HEK293 (cell line): Measurements from ENCODE around the gene SEMA3A.

Experiments
- CTCF ChIA-PET: fragments of 350-600 bp; formaldehyde crosslinking; extraction: SDS; loops from one replicate; lab custom pipeline; 2021; ENCODE audit warnings: antibody characterized with exemption; lab: Yijun Ruan, JAX
- POLR2A ChIA-PET: fragments of 300-600 bp; formaldehyde crosslinking; extraction: SDS; loops from one replicate; lab custom pipeline; 2020; ENCODE audit warnings: antibody characterized with exemption, inconsistent platforms; lab: Yijun Ruan, JAX
- H3K27ac ChIP-seq: fragments of 200-500 bp; sonication (Bioruptor generic); 2 replicates; pipeline ENCODE4 v1.5.1; 2014; ENCODE audit warnings: low read depth, low read length, control low read depth, inconsistent platforms; ENCODE audit errors: extremely low read depth
- H3K36me3 ChIP-seq, 2 experiments: fragments of 200-500 bp in 1 of 2; sonication (Bioruptor generic) in 1 of 2; 1 replicate in 1 of 2; 2 replicates in 1 of 2; pipeline ENCODE4 v1.5.1; 2014 to 2017; ENCODE audit warnings: inconsistent platforms in 2 of 2, low read length in 2 of 2; ENCODE audit not compliant: control insufficient read depth in 2 of 2, insufficient read depth in 1 of 2
- H3K4me1 ChIP-seq: fragments of 200-500 bp; sonication (Bioruptor generic); 2 replicates; pipeline ENCODE4 v1.5.1; 2014; ENCODE audit warnings: mild to moderate bottlenecking, low read length, inconsistent platforms; ENCODE audit not compliant: control insufficient read depth, insufficient read depth
- H3K4me3 ChIP-seq: 2 replicates; pipeline ENCODE4 v1.5.1; 2011; ENCODE audit warnings: low read depth, mild to moderate bottlenecking, control low read depth, low read length, moderate library complexity
- H3K9me3 ChIP-seq: fragments of 200-500 bp; sonication (Bioruptor generic); 2 replicates; pipeline ENCODE4 v1.5.1; 2014; ENCODE audit warnings: low read depth, low read length, inconsistent platforms; ENCODE audit not compliant: control insufficient read depth, insufficient read depth
- AEBP2 ChIP-seq: fragments of 450-650 bp; formaldehyde crosslinking; IDR thresholded peaks from 2 replicates; pipeline ENCODE4 v1.5.1; 2016; ENCODE audit warnings: missing biosample characterization, missing genetic modification characterization, borderline replicate concordance
- ELK4 ChIP-seq: IDR thresholded peaks from 2 replicates; pipeline ENCODE4 v1.6.1; 2011; ENCODE audit warnings: mild to moderate bottlenecking, low read depth, low read length, borderline replicate concordance
- FEZF1 ChIP-seq: fragments of 450-650 bp; formaldehyde crosslinking; IDR thresholded peaks from 2 replicates; pipeline ENCODE4 v1.5.1; 2016; ENCODE audit warnings: missing biosample characterization, missing genetic modification characterization
- HOXC10 ChIP-seq: sonication (generic); formaldehyde crosslinking; IDR thresholded peaks from 2 replicates; pipeline ENCODE4 v1.8.1; 2023; ENCODE audit warnings: mild to moderate bottlenecking, missing genetic modification reagents
- IKZF3 ChIP-seq: fragments of 450-650 bp; IDR thresholded peaks from 2 replicates; pipeline ENCODE4 v1.5.0; 2018; ENCODE audit warnings: missing biosample characterization, mild to moderate bottlenecking, missing genetic modification characterization, moderate library complexity
- YY1 ChIP-seq: fragments of 450-650 bp; formaldehyde crosslinking; IDR thresholded peaks from 2 replicates; pipeline ENCODE4 v1.5.1; 2018; ENCODE audit warnings: missing biosample characterization, missing genetic modification characterization
- ZBTB21 ChIP-seq: fragments of 450-650 bp; formaldehyde crosslinking; IDR thresholded peaks from 2 replicates; pipeline ENCODE4 v1.5.1; 2017; ENCODE audit warnings: missing biosample characterization, missing genetic modification characterization
- ZFP37 ChIP-seq: fragments of 450-650 bp; formaldehyde crosslinking; IDR thresholded peaks from 2 replicates; pipeline ENCODE4 v1.5.1; 2016; ENCODE audit warnings: missing biosample characterization, missing genetic modification characterization
- ZNF239 ChIP-seq: fragments of 450-650 bp; formaldehyde crosslinking; IDR thresholded peaks from 2 replicates; pipeline ENCODE4 v1.5.1; 2016; ENCODE audit warnings: missing biosample characterization, missing genetic modification characterization
- ZNF292 ChIP-seq: fragments of 450-650 bp; formaldehyde crosslinking; IDR thresholded peaks from 2 replicates; pipeline ENCODE4 v1.5.1; 2016; ENCODE audit warnings: low read depth, missing biosample characterization, missing genetic modification characterization, borderline replicate concordance
- ZNF529 ChIP-seq: fragments of 450-650 bp; formaldehyde crosslinking; IDR thresholded peaks from 2 replicates; pipeline ENCODE4 v1.5.1; 2017; ENCODE audit warnings: missing genetic modification characterization, missing biosample characterization; ENCODE audit not compliant: insufficient replicate concordance
- ZNF544 ChIP-seq: fragments of 450-650 bp; formaldehyde crosslinking; IDR thresholded peaks from 2 replicates; pipeline ENCODE4 v1.5.0; 2017; ENCODE audit warnings: missing biosample characterization, missing genetic modification characterization
- ZNF548 ChIP-seq: fragments of 450-650 bp; formaldehyde crosslinking; IDR thresholded peaks from 2 replicates; pipeline ENCODE4 v1.5.1; 2016; ENCODE audit warnings: missing biosample characterization, missing genetic modification characterization
- ZNF658 ChIP-seq: fragments of 450-650 bp; formaldehyde crosslinking; IDR thresholded peaks from 2 replicates; pipeline ENCODE4; 2016; ENCODE audit warnings: missing biosample characterization, missing genetic modification characterization
- ZNF776 ChIP-seq: fragments of 450-650 bp; formaldehyde crosslinking; IDR thresholded peaks from 2 replicates; pipeline ENCODE4 v1.5.0; 2017; ENCODE audit warnings: missing biosample characterization, missing genetic modification characterization, borderline replicate concordance
- ZNF830 ChIP-seq: fragments of 450-650 bp; IDR thresholded peaks from 2 replicates; pipeline ENCODE4 v1.5.0; 2018; ENCODE audit warnings: missing biosample characterization, missing genetic modification characterization, low read depth, mild to moderate bottlenecking, moderate library complexity
- TF ChIP-seq, protein P1 (sequence below): fragments of 450-650 bp; formaldehyde crosslinking; IDR thresholded peaks from 2 replicates; pipeline ENCODE4 v1.5.1; 2016; ENCODE audit warnings: missing biosample characterization, missing genetic modification characterization, borderline replicate concordance
- TF ChIP-seq, protein P2 (sequence below): fragments of 450-650 bp; formaldehyde crosslinking; IDR thresholded peaks from 2 replicates; pipeline ENCODE4 v1.5.1; 2017; ENCODE audit warnings: missing biosample characterization, missing genetic modification characterization
- TF ChIP-seq, protein P3 (sequence below): fragments of 450-650 bp; formaldehyde crosslinking; IDR thresholded peaks from 2 replicates; pipeline ENCODE4 v1.5.1; 2016; ENCODE audit warnings: missing biosample characterization, missing genetic modification characterization

SEMA3A gene

DNA sequence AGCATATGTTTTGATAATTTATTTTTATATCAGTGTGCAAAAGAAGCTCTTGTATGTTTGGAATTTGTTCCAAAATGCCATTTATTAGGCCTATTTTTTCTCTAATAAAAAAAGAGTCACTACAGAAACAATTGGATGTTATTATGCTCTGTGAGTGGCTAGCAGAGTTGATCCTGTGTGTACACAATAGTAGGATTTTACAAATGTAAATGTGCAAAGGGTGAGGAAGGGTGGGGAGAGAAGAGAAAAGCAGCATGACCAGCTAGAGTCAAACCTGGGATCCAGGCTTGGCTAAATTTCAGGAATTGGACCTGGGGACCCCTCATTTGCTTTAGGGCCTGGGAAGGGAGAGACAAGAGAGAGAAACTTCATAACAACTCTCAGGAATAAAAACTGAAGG, 32.5 kb downstream of the SEMA3A start (continued):
- TF ChIP-seq, protein P1, sequence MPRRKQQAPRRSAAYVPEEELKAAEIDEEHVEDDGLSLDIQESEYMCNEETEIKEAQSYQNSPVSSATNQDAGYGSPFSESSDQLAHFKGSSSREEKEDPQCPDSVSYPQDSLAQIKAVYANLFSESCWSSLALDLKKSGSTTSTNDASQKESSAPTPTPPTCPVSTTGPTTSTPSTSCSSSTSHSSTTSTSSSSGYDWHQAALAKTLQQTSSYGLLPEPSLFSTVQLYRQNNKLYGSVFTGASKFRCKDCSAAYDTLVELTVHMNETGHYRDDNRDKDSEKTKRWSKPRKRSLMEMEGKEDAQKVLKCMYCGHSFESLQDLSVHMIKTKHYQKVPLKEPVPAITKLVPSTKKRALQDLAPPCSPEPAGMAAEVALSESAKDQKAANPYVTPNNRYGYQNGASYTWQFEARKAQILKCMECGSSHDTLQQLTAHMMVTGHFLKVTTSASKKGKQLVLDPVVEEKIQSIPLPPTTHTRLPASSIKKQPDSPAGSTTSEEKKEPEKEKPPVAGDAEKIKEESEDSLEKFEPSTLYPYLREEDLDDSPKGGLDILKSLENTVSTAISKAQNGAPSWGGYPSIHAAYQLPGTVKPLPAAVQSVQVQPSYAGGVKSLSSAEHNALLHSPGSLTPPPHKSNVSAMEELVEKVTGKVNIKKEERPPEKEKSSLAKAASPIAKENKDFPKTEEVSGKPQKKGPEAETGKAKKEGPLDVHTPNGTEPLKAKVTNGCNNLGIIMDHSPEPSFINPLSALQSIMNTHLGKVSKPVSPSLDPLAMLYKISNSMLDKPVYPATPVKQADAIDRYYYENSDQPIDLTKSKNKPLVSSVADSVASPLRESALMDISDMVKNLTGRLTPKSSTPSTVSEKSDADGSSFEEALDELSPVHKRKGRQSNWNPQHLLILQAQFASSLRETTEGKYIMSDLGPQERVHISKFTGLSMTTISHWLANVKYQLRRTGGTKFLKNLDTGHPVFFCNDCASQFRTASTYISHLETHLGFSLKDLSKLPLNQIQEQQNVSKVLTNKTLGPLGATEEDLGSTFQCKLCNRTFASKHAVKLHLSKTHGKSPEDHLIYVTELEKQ (tag by site-specific recombination), result no peak
- TF ChIP-seq ELK4, result no peak
- no peak for TF ChIP-seq ZBTB21 (tag by site-specific recombination)
- no peak for TF ChIP-seq ZNF529 (tag by site-specific recombination)
- no peak for TF ChIP-seq IKZF3 (tag by site-specific recombination)
- TF ChIP-seq, all 188 proteins: peak for 0

GRCh38 chr7:84161398-84161797, 33.2 kb downstream of the SEMA3A start:
- Histone ChIP-seq H3K36me3 (no peaks in the 10 kb centered on the region), H3K4me1 (peaks cover 18% of the 10 kb centered on the region)
- TF ChIP-seq, protein P2, sequence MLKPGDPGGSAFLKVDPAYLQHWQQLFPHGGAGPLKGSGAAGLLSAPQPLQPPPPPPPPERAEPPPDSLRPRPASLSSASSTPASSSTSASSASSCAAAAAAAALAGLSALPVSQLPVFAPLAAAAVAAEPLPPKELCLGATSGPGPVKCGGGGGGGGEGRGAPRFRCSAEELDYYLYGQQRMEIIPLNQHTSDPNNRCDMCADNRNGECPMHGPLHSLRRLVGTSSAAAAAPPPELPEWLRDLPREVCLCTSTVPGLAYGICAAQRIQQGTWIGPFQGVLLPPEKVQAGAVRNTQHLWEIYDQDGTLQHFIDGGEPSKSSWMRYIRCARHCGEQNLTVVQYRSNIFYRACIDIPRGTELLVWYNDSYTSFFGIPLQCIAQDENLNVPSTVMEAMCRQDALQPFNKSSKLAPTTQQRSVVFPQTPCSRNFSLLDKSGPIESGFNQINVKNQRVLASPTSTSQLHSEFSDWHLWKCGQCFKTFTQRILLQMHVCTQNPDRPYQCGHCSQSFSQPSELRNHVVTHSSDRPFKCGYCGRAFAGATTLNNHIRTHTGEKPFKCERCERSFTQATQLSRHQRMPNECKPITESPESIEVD (tag by site-specific recombination), result 0 out of 2 replicates have a peak, but pooled peaks have one; percentile 10
- TF ChIP-seq ZNF239 (tag by site-specific recombination) (no peak), FEZF1 (tag by site-specific recombination) (peak; percentile 43; the same call in 1 of the 2 replicates)
- TF ChIP-seq, all 188 proteins: peak for 2
- ChIA-PET POLR2A (no interaction called here), CTCF (no interaction called here)
- Histone ChIP-seq H3K4me3 (no peak overlapping the region), H3K9me3 (no peaks in the 10 kb centered on the region), H3K27ac (no peak overlapping the region)

GRCh38 chr7:84159435-84159834, 35.2 kb downstream of the SEMA3A start:
- ChIA-PET CTCF (no interaction called here), POLR2A (no interaction called here)
- TF ChIP-seq ZNF548 (no peak), ZNF292 (tag by site-specific recombination) (no peak), ZFP37 (tag by site-specific recombination) (no peak), HOXC10 (CRISPR knock-in tag) (no peak), AEBP2 (tag by site-specific recombination) (no peak), ZNF544 (tag by site-specific recombination) (no peak), ZNF776 (tag by site-specific recombination) (no peak), ZNF529 (tag by site-specific recombination) (no peak), ZNF658 (tag by site-specific recombination) (no peak), YY1 (tag by site-specific recombination) (no peak), ZNF830 (tag by site-specific recombination) (no peak)
- TF ChIP-seq, protein P3, sequence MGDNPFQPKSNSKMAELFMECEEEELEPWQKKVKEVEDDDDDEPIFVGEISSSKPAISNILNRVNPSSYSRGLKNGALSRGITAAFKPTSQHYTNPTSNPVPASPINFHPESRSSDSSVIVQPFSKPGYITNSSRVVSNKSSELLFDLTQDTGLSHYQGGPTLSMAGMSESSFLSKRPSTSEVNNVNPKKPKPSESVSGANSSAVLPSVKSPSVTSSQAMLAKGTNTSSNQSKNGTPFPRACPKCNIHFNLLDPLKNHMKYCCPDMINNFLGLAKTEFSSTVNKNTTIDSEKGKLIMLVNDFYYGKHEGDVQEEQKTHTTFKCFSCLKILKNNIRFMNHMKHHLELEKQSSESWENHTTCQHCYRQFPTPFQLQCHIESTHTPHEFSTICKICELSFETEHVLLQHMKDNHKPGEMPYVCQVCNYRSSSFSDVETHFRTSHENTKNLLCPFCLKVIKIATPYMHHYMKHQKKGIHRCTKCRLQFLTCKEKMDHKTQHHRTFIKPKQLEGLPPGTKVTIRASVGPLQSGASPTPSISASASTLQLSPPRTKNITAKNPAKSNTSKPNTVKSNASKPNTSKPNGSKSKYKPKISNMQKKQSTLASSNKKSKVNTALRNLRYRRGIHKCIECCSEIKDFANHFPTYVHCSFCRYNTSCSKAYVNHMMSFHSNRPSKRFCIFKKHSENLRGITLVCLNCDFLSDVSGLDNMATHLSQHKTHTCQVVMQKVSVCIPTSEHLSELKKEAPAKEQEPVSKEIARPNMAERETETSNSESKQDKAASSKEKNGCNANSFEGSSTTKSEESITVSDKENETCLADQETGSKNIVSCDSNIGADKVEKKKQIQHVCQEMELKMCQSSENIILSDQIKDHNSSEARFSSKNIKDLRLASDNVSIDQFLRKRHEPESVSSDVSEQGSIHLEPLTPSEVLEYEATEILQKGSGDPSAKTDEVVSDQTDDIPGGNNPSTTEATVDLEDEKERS, result no peak
- peaks cover 28% of the 10 kb centered on the region for H3K4me1 ChIP-seq
- no peak overlapping the region for H3K4me3 ChIP-seq
- no peaks in the 10 kb centered on the region for H3K36me3 ChIP-seq
- no peaks in the 10 kb centered on the region for H3K9me3 ChIP-seq
- H3K27ac ChIP-seq, result no peak overlapping the region
